D341Med (cell line): Measurements from ENCODE around the gene ARMH2.
A peak's percentile ranks its signal among the peaks of the same experiment; 100 is the strongest.
"Not testable (repeated sequence)": the region's sequence is repeated elsewhere in the genome, so short reads cannot be mapped to it uniquely, and the experiment has no call there.

Experiments
- DNase-seq: peaks from one replicate; pipeline ENCODE4 v3.0.0; 2012; ENCODE audit warnings: low spot score

Gene ARMH2

GRCh38 chr6:24818346-24818745, 19.6 kb upstream of the ARMH2 start:
- DNase-seq = no peak

GRCh38 chr6:24809728-24810127, 11.0 kb upstream of the ARMH2 start:
- DNase-seq = no peak

GRCh38 chr6:24807584-24807983, 8.9 kb upstream of the ARMH2 start:
- no peak for DNase-seq

- DNase-seq = no peak
Measured at GRCh38 chr6:24802271-24803059, 3.7 kb upstream of the ARMH2 start.

GRCh38 chr6:24799541-24799915, 811 bp upstream of the ARMH2 start:
- no peak for DNase-seq

- no peak for DNase-seq
Measured at GRCh38 chr6:24797596-24798216, 1.0 kb downstream of the ARMH2 start.

- DNase-seq = no peak
Measured at GRCh38 chr6:24796616-24797290, 2.0 kb downstream of the ARMH2 start.

- DNase-seq = no peak
Measured at GRCh38 chr6:24795106-24795505, 3.6 kb downstream of the ARMH2 start.

GRCh38 chr6:24788031-24788665, 10.6 kb downstream of the ARMH2 start:
- no peak for DNase-seq

- DNase-seq = no peak
Measured at GRCh38 chr6:24780206-24780605, 18.5 kb downstream of the ARMH2 start.

- DNase-seq = no peak
Measured at GRCh38 chr6:24779416-24780016, 19.2 kb downstream of the ARMH2 start.

GRCh38 chr6:24778878-24779277, 19.8 kb downstream of the ARMH2 start:
- no peak for DNase-seq

GRCh38 chr6:24778121-24778520, 20.6 kb downstream of the ARMH2 start:
- no peak for DNase-seq

GRCh38 chr6:24777227-24777626, 21.5 kb downstream of the ARMH2 start:
- DNase-seq = no peak

GRCh38 chr6:24775520-24776058, 23.1 kb downstream of the ARMH2 start:
- no peak for DNase-seq

- DNase-seq = peak; percentile 97
Measured at GRCh38 chr6:24774696-24775519, 23.8 kb downstream of the ARMH2 start, which contains the start of gene GMNN. TSS of gene GMNN (plus strand) at chr6:24774937. CDS start at chr6:24777247, 2,310 bp downstream.

GRCh38 chr6:24768361-24768760, 30.4 kb downstream of the ARMH2 start:
- DNase-seq = no peak

GRCh38 chr6:24766680-24767462, 31.8 kb downstream of the ARMH2 start:
- DNase-seq = no peak

- not testable (repeated sequence) for DNase-seq
Measured at GRCh38 chr6:24765968-24766367, 32.7 kb downstream of the ARMH2 start.
